NCI-H2081 (cell line): ENCODE data around the gene ACP2.
"Not testable (repeated sequence)": the region's sequence is repeated elsewhere in the genome, so short reads cannot be mapped to it uniquely, and the experiment has no call there.

Experiments used
- DNase-seq, 2 experiments: peaks; one replicate each; lab custom pipeline; 2025; lab: John Stamatoyannopoulos, UW

ACP2 gene

GRCh38 chr11:47243454-47243853, 5.2 kb downstream of the ACP2 start:
- DNase-seq = no peak

GRCh38 chr11:47242596-47243192, 5.9 kb downstream of the ACP2 start:
- no peak for DNase-seq

DNA sequence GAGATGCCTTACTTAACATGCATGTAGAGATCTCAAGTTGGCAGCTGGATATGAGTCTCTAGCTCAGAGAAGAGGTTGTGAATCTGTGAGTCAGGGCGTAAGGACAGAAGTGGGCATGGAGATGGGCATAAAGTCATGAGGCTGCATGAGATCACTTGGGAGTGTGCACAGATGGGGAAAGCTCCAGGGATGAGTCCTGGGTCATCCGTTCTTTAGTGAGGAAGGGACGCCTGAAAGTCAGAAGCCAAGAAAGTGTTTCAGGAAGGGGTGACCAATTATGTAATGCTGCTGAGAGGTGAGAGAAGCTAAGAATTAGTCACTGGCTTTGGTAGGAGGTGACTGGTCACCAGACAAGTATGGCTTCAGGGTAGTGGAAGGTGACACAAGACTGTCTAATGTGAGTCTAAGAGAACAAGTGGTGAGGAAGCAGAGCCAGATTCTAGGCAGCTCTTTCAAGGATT, 6.7 kb downstream of the ACP2 start:
- no peak for DNase-seq

GRCh38 chr11:47239852-47240251, 8.8 kb downstream of the ACP2 start:
- DNase-seq = no peak

GRCh38 chr11:47236482-47236881, 12.1 kb downstream of the ACP2 start:
- DNase-seq = no peak

GRCh38 chr11:47235163-47235562, 13.5 kb downstream of the ACP2 start:
- no peak for DNase-seq

GRCh38 chr11:47234669-47235100, 13.9 kb downstream of the ACP2 start:
- peak; percentile 82 to 90 for DNase-seq

DNA sequence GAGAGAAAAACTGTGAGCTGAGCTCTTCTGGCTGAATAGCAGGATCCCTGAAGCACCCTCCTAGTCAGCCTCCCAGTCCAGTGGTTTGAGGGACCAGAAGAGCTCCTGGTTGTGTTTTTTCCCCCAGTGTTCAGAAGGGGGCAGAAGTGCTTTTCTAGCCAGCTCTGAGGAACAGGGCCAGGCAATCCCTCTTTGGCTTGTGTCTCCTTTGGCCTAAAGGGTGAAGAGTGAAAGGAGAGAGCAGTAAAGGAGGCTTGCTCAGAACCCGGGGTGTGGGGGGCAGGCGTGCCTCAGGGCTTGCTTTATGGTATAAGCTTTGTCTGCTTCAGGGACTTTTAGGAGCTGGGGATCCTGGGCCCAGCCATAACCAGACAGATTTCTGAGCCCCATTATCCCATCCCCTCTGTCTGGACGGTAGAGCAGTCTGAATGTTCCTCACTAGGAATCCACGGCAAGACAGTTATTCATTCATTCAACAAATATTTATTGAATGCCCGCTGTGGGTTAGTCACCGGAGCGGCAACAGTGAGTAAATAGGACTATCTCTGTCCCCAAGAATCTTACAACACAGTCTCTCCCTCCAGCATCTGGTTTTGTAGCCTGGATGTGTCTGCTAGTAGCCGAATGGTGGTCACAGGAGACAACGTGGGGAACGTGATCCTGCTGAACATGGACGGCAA, 14.5 kb downstream of the ACP2 start:
- peak; percentile 51 to 67 for DNase-seq

GRCh38 chr11:47233051-47233450, 15.6 kb downstream of the ACP2 start:
- no peak for DNase-seq

GRCh38 chr11:47229161-47229560, 19.5 kb downstream of the ACP2 start:
- no peak for DNase-seq

DNA sequence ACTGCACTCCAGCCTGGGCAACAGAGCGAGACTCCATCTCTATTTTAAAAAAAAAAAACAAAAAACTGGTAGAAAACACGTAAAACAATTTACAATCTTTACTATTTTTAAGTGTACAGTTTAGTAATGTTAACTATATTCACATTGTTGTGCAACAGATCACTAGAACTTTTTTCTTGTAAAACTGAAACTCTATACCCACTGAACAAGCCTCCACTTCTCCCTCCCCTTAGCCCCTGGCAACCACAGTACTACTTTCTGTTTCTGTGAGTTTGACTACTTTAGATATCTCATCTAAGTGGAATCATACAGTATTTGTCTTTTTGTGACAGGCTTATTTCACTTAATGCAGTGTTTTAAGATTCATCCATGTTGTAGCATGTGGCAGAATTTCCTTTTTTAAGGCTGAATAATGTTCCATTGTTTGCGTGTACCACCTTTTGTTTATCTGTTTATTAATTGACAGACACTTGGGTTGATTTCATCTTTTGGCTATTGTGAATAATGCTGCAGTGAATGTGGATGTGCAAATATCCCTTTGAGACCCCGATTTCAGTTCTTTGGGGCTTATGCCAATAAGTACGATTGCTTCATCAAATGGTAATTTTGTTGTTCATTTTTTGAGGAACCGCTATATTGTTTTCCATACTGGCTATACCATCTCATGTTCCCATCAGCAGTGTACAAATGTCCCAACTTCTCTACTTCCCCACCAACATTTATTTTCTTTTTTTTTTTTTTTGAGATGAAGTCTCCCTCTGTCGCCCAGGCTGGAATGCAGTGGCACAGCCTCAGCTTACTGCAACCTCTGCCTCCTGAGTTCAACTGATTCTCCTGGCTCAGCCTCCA, 22.8 kb downstream of the ACP2 start:
- no peak for DNase-seq

DNA sequence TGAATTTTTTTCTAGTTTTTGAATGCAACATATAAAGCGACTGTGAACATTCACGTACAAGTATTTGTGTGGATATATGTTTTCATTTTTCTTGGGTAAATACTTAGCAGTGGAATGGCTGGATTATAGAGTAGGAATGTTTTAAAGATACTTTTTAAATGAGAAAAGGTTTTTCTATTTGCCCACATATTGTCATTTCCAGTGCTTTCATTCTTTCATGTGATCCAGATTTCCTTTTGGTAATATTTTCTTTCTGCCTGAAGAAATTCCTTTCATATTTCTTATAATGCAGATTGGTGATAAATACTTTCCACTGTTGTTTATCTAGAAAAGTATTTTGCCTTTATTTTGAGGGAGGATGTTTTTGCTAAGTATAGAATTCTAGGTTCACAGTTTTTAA, 25.9 kb downstream of the ACP2 start:
- no peak for DNase-seq

GRCh38 chr11:47220401-47220821, 28.2 kb downstream of the ACP2 start:
- no peak for DNase-seq

- DNase-seq = peak; percentile 12 to 22
Observed at GRCh38 chr11:47216121-47216798, 32.4 kb downstream of the ACP2 start.

- peak; percentile 47 to 74 for DNase-seq
Observed at GRCh38 chr11:47215366-47215910, 33.2 kb downstream of the ACP2 start.

GRCh38 chr11:47213950-47214565, 34.6 kb downstream of the ACP2 start:
- DNase-seq = peak; percentile 91 to 94

DNA sequence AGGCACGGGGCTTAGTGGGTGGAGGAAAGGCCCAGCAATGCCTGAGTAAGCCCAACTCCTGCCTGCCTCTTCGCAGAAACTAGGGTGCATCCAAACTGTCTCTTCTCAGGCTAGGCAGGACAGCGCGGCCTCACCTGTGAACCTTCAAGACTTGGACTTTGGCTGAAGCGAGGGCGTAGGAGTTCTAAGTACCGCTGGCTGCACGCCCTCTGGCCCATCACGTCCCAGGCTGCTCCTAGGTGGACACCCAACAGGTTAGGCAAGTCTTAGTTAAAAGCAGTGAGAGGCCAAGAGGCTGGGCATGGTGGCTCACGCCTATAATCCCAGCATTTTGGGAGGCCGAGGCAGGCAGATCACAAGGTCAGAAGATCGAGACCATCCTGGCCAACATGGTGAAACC, 35.7 kb downstream of the ACP2 start:
- no peak for DNase-seq

DNA sequence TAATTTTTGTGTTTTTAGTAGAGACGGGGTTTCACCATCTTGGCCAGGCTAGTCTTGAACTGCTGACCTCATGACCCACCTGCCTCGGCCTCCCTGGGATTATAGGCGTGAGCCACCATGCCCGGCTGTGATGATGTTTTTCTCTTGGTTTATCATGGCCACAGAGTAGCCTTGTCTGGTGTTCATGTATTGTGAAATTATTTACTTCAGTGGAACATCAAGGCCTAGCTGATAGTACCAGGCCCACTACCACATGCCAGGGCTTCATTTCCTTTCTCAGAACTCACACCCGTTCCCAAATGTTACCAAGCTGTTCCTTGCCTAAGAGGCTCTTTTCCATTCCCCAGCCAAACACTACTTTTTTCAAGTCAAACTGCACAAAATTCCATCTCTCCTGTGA, 40.0 kb downstream of the ACP2 start:
- DNase-seq = no peak

- not testable (repeated sequence) for DNase-seq
Observed at GRCh38 chr11:47208008-47208552, 40.5 kb downstream of the ACP2 start.

GRCh38 chr11:47207459-47207858, 41.2 kb downstream of the ACP2 start:
- DNase-seq = no peak

DNA sequence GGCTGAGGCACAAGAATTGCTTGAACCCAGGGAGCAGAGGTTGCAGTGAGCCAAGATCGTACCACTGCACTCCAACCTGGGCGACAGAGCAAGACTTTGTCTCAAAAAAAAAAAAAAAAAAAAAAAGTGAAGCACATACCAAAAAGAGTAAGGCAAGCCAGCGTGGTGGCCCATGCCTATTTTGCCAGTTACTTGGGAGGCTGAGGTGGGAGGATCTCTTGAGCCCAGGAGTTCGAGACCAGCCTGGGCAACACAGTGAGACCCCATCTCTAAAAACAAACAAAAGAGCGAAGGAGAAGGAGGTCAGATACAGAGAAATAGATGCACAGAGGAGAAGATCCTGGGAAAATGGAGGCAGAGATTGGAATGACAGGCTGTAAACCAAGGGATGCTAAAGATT, 42.0 kb downstream of the ACP2 start:
- DNase-seq = not testable (repeated sequence)
